GM23338 (cell line): ENCODE measurements around the gene NFATC1. TPM values are rescaled to one million over a fixed set of nuclear protein-coding genes. Genes with fewer than 3 reads are reported as not detected.

Experiments used
- ATAC-seq: fragments of 200-7000 bp; cut with Tn5 transposase; 3 replicates; pipeline ENCODE4 v1.9.1; 2020
- DNase-seq: peaks from one replicate; pipeline ENCODE4 v3.0.0-alpha.2; 2015; ENCODE audit warnings: low spot score
- H2AFZ ChIP-seq: fragments of 200-600 bp; sonication (generic); 2 replicates; pipeline ENCODE4 v1.8.0; 2016; ENCODE audit warnings: antibody characterized with exemption, mild to moderate bottlenecking, moderate library complexity
- H3F3A ChIP-seq: fragments of 200-600 bp; sonication (generic); replicated peaks from 2 replicates; pipeline ENCODE4 v1.8.0; 2017; ENCODE audit warnings: antibody characterized with exemption, mixed run types, low read depth
- H3K27ac ChIP-seq: fragments of 200-600 bp; sonication (generic); 2 replicates; pipeline ENCODE4 v1.6.1; 2016; ENCODE audit warnings: low read depth
- H3K27me3 ChIP-seq: fragments of 200-600 bp; sonication (generic); 2 replicates; pipeline ENCODE4 v1.8.0; 2016; ENCODE audit warnings: mild to moderate bottlenecking, mixed run types, moderate library complexity; ENCODE audit not compliant: insufficient read depth
- H3K36me3 ChIP-seq: fragments of 200-600 bp; sonication (generic); 2 replicates; pipeline ENCODE4 v1.8.0; 2016; ENCODE audit warnings: mild to moderate bottlenecking; ENCODE audit not compliant: insufficient read depth
- H3K4me1 ChIP-seq: fragments of 200-600 bp; sonication (generic); 2 replicates; pipeline ENCODE4 v1.8.0; 2016; ENCODE audit warnings: mild to moderate bottlenecking, moderate library complexity; ENCODE audit not compliant: insufficient read depth
- H3K4me2 ChIP-seq: fragments of 200-600 bp; sonication (generic); 2 replicates; pipeline ENCODE4 v1.7.1; 2017; ENCODE audit warnings: mixed run types
- H3K4me3 ChIP-seq: fragments of 200-600 bp; sonication (generic); 2 replicates; pipeline ENCODE4 v1.6.1; 2016; ENCODE audit warnings: mixed run types
- H3K79me2 ChIP-seq: fragments of 200-600 bp; sonication (generic); replicated peaks from 2 replicates; pipeline ENCODE4 v1.8.0; 2017; ENCODE audit warnings: mild to moderate bottlenecking; ENCODE audit not compliant: insufficient read depth
- H3K9me2 ChIP-seq: fragments of 200-600 bp; sonication (generic); 2 replicates; pipeline ENCODE4 v1.8.0; 2017; ENCODE audit not compliant: insufficient read depth
- H4K20me1 ChIP-seq: fragments of 200-600 bp; sonication (generic); replicated peaks from 2 replicates; pipeline ENCODE4 v1.8.0; 2017; ENCODE audit warnings: mild to moderate bottlenecking; ENCODE audit not compliant: insufficient read depth
- H3K27ac Mint-ChIP-seq: 2 replicates; pipeline ENCODE4 v1.8.0; 2020; ENCODE audit warnings: inconsistent platforms, mild to moderate bottlenecking, moderate library complexity, mixed read lengths
- H3K27me3 Mint-ChIP-seq: 3 replicates; pipeline ENCODE4 v1.8.0; 2022; ENCODE audit warnings: low read depth, mild to moderate bottlenecking, moderate library complexity, mixed read lengths, inconsistent platforms; ENCODE audit not compliant: insufficient read depth, poor library complexity
- H3K36me3 Mint-ChIP-seq: 3 replicates; pipeline ENCODE4 v1.8.0; 2021; ENCODE audit warnings: low read depth, mild to moderate bottlenecking, inconsistent platforms, moderate library complexity, mixed read lengths
- H3K4me1 Mint-ChIP-seq: 3 replicates; pipeline ENCODE4 v1.8.0; 2020; ENCODE audit warnings: mild to moderate bottlenecking, inconsistent platforms, mixed read lengths
- H3K4me3 Mint-ChIP-seq: 3 replicates; pipeline ENCODE4 v1.8.0; 2021; ENCODE audit warnings: moderate library complexity, mild to moderate bottlenecking, inconsistent platforms, mixed read lengths
- H3K9me3 Mint-ChIP-seq: 3 replicates; pipeline ENCODE4 v1.8.0; 2020; ENCODE audit warnings: moderate library complexity, mild to moderate bottlenecking, inconsistent platforms, mixed read lengths
- CREB1 ChIP-seq: fragments of 250-450 bp; sonication (Bioruptor Pico); IDR thresholded peaks from 2 replicates; pipeline ENCODE4 v1.5.0; 2020; ENCODE audit warnings: low read depth, mild to moderate bottlenecking, moderate library complexity
- EZH2 ChIP-seq: fragments of 200-600 bp; sonication (generic); IDR thresholded peaks from one replicate; pipeline ENCODE4 v1.8.0; 2017; ENCODE audit warnings: antibody characterized with exemption, mild to moderate bottlenecking, low read depth; ENCODE audit not compliant: unreplicated experiment
- EZH2phosphoT487 ChIP-seq: fragments of 200-600 bp; sonication (generic); IDR thresholded peaks from one replicate; pipeline ENCODE4 v1.8.1; 2018; ENCODE audit warnings: antibody characterized with exemption; ENCODE audit not compliant: unreplicated experiment
- JUNB ChIP-seq: IDR thresholded peaks from one replicate; pipeline ENCODE4 v1.6.1; 2016; ENCODE audit warnings: antibody characterized with exemption; ENCODE audit not compliant: unreplicated experiment
- NANOG ChIP-seq: IDR thresholded peaks from 2 replicates; pipeline ENCODE4 v1.6.1; 2016; ENCODE audit warnings: antibody characterized with exemption, borderline replicate concordance
- POLR2AphosphoS5 ChIP-seq: IDR thresholded peaks from 2 replicates; pipeline ENCODE4 v1.6.1; 2016; ENCODE audit warnings: antibody characterized with exemption, low read depth
- STAT1 ChIP-seq: IDR thresholded peaks from one replicate; pipeline ENCODE4 v1.6.1; 2016; ENCODE audit warnings: antibody characterized with exemption; ENCODE audit not compliant: unreplicated experiment
- ZNF114 ChIP-seq: fragments of 250-450 bp; sonication (Bioruptor Pico); IDR thresholded peaks from 2 replicates; pipeline ENCODE4 v1.5.0; 2020; ENCODE audit warnings: mild to moderate bottlenecking, moderate library complexity
- ZNF331 ChIP-seq: fragments of 250-450 bp; sonication (Bioruptor Pico); IDR thresholded peaks from 2 replicates; pipeline ENCODE4 v1.5.0; 2020; ENCODE audit warnings: low read depth, mild to moderate bottlenecking, moderate library complexity
- polyA plus RNA-seq: library from polyadenylated mRNA; unstranded; fragments of >200 nt; fragmentation: Nextera tagmentation; extraction: Ambion mirVana; gene quantifications from 2 replicates; pipeline ENCODE4 v1.2.1, GENCODE V29; 2016
- total RNA-seq: library from RNA; depleted of rRNA; stranded (reverse); fragments of >200 nt; shearing (Covaris generic); gene quantifications from 2 replicates; pipeline ENCODE4 v1.2.3, GENCODE V29; 2014
- TF ChIP-seq, protein P1 (sequence below): IDR thresholded peaks from 2 replicates; pipeline ENCODE4 v1.6.1; 2016; ENCODE audit warnings: antibody characterized with exemption
- TF ChIP-seq, protein P2 (sequence below): fragments of 250-450 bp; sonication (Bioruptor Pico); IDR thresholded peaks from 2 replicates; pipeline ENCODE4 v1.5.0; 2020; ENCODE audit warnings: mild to moderate bottlenecking, moderate library complexity
- TF ChIP-seq, protein P3 (sequence below): IDR thresholded peaks from one replicate; pipeline ENCODE4 v1.6.1; 2018; ENCODE audit warnings: antibody characterized with exemption; ENCODE audit not compliant: unreplicated experiment
- TF ChIP-seq, protein P4 (sequence below), 2 experiments: fragments of 200-600 bp in 1 of 2; sonication (generic) in 1 of 2; conservative IDR thresholded peaks; 2 replicates each; pipeline versions ENCODE4 v1.5.1 to v1.6.1; 2016 to 2017; ENCODE audit warnings: antibody characterized with exemption in 2 of 2, low read depth in 2 of 2, mild to moderate bottlenecking in 2 of 2, moderate library complexity in 1 of 2

NFATC1 gene
- total and polyA plus RNA-seq, 2 experiments from 2014 or later = 3.9 to 6.4 TPM

DNA sequence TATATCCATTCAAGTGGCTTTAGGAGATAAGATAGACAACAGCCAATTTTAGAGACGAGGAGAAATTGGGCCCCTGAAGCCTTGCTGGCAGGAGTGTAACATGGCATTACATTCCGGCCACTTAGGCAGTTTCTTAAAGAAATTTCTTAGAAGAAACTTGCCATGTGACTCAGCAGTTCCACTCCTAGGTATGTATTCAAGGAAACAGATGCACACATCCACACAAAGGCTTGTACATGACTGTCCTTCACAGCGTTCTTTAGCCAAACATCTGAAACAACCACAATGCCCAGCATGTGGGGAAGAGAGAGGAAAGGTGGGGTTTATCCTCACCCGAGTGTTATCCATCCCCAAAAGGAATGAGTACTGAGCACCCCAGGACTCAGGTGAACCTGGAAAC, 107.1 kb downstream of the NFATC1 start:
- Mint-ChIP-seq H3K9me3 (peaks cover 30% of the 10 kb centered on the region), H3K4me1 (peaks cover 2% of the 10 kb centered on the region; the same call in 2 of the 3 replicates), H3K27ac (no peak overlapping the region), H3K4me3 (no peak overlapping the region), H3K27me3 (peaks cover 6% of the 10 kb centered on the region), H3K36me3 (peaks cover 5% of the 10 kb centered on the region; the same call in 2 of the 3 replicates)
- Histone ChIP-seq H3K4me2 (no peak overlapping the region), H3K4me1 (peaks cover 6% of the 10 kb centered on the region), H3K27ac (no peak overlapping the region), H3K36me3 (0 out of 2 replicates have a peak, but pooled peaks cover 6% of the 10 kb centered on the region), H3K9me2 (0 out of 2 replicates have a peak, but pooled peaks cover 3% of the 10 kb centered on the region), H4K20me1 (no peaks in the 10 kb centered on the region), H3K27me3 (no peaks in the 10 kb centered on the region), H2AFZ (no peak overlapping the region), H3K79me2 (no peaks in the 10 kb centered on the region), H3K4me3 (no peak overlapping the region), H3F3A (no peaks in the 10 kb centered on the region)
- DNase-seq (no peak), ATAC-seq (no peak)
- TF ChIP-seq, protein P1, sequence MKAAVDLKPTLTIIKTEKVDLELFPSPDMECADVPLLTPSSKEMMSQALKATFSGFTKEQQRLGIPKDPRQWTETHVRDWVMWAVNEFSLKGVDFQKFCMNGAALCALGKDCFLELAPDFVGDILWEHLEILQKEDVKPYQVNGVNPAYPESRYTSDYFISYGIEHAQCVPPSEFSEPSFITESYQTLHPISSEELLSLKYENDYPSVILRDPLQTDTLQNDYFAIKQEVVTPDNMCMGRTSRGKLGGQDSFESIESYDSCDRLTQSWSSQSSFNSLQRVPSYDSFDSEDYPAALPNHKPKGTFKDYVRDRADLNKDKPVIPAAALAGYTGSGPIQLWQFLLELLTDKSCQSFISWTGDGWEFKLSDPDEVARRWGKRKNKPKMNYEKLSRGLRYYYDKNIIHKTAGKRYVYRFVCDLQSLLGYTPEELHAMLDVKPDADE = no peak
- TF ChIP-seq CREB1 (CRISPR knock-in tag) (no peak), POLR2AphosphoS5 (no peak), ZNF331 (CRISPR knock-in tag) (no peak), STAT1 (no peak), ZNF114 (CRISPR knock-in tag) (no peak), JUNB (no peak), NANOG (no peak), EZH2phosphoT487 (no peak), EZH2 (no peak)
- TF ChIP-seq, protein P2, sequence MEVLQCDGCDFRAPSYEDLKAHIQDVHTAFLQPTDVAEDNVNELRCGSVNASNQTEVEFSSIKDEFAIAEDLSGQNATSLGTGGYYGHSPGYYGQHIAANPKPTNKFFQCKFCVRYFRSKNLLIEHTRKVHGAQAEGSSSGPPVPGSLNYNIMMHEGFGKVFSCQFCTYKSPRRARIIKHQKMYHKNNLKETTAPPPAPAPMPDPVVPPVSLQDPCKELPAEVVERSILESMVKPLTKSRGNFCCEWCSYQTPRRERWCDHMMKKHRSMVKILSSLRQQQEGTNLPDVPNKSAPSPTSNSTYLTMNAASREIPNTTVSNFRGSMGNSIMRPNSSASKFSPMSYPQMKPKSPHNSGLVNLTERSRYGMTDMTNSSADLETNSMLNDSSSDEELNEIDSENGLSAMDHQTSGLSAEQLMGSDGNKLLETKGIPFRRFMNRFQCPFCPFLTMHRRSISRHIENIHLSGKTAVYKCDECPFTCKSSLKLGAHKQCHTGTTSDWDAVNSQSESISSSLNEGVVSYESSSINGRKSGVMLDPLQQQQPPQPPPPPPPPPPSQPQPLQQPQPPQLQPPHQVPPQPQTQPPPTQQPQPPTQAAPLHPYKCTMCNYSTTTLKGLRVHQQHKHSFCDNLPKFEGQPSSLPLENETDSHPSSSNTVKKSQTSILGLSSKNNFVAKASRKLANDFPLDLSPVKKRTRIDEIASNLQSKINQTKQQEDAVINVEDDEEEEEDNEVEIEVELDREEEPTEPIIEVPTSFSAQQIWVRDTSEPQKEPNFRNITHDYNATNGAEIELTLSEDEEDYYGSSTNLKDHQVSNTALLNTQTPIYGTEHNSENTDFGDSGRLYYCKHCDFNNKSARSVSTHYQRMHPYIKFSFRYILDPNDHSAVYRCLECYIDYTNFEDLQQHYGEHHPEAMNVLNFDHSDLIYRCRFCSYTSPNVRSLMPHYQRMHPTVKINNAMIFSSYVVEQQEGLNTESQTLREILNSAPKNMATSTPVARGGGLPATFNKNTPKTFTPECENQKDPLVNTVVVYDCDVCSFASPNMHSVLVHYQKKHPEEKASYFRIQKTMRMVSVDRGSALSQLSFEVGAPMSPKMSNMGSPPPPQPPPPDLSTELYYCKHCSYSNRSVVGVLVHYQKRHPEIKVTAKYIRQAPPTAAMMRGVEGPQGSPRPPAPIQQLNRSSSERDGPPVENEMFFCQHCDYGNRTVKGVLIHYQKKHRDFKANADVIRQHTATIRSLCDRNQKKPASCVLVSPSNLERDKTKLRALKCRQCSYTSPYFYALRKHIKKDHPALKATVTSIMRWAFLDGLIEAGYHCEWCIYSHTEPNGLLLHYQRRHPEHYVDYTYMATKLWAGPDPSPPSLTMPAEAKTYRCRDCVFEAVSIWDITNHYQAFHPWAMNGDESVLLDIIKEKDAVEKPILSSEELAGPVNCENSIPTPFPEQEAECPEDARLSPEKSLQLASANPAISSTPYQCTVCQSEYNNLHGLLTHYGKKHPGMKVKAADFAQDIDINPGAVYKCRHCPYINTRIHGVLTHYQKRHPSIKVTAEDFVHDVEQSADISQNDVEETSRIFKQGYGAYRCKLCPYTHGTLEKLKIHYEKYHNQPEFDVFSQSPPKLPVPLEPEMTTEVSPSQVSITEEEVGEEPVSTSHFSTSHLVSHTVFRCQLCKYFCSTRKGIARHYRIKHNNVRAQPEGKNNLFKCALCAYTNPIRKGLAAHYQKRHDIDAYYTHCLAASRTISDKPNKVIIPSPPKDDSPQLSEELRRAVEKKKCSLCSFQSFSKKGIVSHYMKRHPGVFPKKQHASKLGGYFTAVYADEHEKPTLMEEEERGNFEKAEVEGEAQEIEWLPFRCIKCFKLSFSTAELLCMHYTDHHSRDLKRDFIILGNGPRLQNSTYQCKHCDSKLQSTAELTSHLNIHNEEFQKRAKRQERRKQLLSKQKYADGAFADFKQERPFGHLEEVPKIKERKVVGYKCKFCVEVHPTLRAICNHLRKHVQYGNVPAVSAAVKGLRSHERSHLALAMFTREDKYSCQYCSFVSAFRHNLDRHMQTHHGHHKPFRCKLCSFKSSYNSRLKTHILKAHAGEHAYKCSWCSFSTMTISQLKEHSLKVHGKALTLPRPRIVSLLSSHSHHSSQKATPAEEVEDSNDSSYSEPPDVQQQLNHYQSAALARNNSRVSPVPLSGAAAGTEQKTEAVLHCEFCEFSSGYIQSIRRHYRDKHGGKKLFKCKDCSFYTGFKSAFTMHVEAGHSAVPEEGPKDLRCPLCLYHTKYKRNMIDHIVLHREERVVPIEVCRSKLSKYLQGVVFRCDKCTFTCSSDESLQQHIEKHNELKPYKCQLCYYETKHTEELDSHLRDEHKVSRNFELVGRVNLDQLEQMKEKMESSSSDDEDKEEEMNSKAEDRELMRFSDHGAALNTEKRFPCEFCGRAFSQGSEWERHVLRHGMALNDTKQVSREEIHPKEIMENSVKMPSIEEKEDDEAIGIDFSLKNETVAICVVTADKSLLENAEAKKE = no peak
- TF ChIP-seq, protein P3, sequence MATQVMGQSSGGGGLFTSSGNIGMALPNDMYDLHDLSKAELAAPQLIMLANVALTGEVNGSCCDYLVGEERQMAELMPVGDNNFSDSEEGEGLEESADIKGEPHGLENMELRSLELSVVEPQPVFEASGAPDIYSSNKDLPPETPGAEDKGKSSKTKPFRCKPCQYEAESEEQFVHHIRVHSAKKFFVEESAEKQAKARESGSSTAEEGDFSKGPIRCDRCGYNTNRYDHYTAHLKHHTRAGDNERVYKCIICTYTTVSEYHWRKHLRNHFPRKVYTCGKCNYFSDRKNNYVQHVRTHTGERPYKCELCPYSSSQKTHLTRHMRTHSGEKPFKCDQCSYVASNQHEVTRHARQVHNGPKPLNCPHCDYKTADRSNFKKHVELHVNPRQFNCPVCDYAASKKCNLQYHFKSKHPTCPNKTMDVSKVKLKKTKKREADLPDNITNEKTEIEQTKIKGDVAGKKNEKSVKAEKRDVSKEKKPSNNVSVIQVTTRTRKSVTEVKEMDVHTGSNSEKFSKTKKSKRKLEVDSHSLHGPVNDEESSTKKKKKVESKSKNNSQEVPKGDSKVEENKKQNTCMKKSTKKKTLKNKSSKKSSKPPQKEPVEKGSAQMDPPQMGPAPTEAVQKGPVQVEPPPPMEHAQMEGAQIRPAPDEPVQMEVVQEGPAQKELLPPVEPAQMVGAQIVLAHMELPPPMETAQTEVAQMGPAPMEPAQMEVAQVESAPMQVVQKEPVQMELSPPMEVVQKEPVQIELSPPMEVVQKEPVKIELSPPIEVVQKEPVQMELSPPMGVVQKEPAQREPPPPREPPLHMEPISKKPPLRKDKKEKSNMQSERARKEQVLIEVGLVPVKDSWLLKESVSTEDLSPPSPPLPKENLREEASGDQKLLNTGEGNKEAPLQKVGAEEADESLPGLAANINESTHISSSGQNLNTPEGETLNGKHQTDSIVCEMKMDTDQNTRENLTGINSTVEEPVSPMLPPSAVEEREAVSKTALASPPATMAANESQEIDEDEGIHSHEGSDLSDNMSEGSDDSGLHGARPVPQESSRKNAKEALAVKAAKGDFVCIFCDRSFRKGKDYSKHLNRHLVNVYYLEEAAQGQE = no peak
- TF ChIP-seq, protein P4, sequence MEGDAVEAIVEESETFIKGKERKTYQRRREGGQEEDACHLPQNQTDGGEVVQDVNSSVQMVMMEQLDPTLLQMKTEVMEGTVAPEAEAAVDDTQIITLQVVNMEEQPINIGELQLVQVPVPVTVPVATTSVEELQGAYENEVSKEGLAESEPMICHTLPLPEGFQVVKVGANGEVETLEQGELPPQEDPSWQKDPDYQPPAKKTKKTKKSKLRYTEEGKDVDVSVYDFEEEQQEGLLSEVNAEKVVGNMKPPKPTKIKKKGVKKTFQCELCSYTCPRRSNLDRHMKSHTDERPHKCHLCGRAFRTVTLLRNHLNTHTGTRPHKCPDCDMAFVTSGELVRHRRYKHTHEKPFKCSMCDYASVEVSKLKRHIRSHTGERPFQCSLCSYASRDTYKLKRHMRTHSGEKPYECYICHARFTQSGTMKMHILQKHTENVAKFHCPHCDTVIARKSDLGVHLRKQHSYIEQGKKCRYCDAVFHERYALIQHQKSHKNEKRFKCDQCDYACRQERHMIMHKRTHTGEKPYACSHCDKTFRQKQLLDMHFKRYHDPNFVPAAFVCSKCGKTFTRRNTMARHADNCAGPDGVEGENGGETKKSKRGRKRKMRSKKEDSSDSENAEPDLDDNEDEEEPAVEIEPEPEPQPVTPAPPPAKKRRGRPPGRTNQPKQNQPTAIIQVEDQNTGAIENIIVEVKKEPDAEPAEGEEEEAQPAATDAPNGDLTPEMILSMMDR (conservative IDR thresholded peaks at IDR 0.05; ENCODE audit: low read depth in 2 of 2) = no peak
